ENCODE results near the gene EFNB2. TPM values are rescaled to one million over a fixed set of nuclear protein-coding genes. Genes with fewer than 3 reads are reported as not detected.

The EFNB2 gene
- total RNA-seq, 1 donor from 2014 or later = 0.07 TPM

GRCh38 chr13:106462710-106463109, 72.8 kb downstream of the EFNB2 start:
- intact Hi-C loops (cut with micrococcal nuclease) = no loop called here

- intact Hi-C loops (cut with micrococcal nuclease) = no loop called here
These were observed 79.7 kb downstream of the EFNB2 start for GRCh38 chr13:106455777-106456176.

- intact Hi-C loops (cut with micrococcal nuclease) = no loop called here
These were observed 80.3 kb downstream of the EFNB2 start for GRCh38 chr13:106455190-106455589.

GRCh38 chr13:106453101-106453500, 82.4 kb downstream of the EFNB2 start:
- intact Hi-C loops (cut with micrococcal nuclease) = no loop called here

DNA sequence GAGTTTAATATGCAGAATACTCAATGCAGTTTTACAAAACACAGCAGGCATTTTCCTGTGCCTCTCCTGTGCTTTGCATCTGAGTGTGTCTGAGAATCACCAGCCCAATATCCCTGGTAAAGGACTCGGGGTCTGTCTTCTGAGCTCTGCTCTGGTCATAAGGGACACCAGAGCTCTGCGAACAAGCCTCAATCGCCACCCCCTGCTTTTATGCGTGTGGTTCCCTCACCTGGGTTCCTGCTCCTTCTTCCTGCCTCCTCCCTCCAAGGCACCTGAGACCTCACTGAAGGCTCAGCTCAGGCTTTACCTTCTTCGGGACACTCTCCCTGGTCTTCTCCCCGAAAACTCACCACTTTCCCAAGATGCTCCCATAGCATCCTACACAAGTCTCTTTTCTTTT, 84.5 kb downstream of the EFNB2 start:
- intact Hi-C loops (cut with micrococcal nuclease) = no loop called here

GRCh38 chr13:106449096-106449495, 86.4 kb downstream of the EFNB2 start:
- intact Hi-C loops (cut with micrococcal nuclease) = no loop called here

GRCh38 chr13:106445996-106446395, 89.5 kb downstream of the EFNB2 start:
- intact Hi-C loops (cut with micrococcal nuclease) = no loop called here

DNA sequence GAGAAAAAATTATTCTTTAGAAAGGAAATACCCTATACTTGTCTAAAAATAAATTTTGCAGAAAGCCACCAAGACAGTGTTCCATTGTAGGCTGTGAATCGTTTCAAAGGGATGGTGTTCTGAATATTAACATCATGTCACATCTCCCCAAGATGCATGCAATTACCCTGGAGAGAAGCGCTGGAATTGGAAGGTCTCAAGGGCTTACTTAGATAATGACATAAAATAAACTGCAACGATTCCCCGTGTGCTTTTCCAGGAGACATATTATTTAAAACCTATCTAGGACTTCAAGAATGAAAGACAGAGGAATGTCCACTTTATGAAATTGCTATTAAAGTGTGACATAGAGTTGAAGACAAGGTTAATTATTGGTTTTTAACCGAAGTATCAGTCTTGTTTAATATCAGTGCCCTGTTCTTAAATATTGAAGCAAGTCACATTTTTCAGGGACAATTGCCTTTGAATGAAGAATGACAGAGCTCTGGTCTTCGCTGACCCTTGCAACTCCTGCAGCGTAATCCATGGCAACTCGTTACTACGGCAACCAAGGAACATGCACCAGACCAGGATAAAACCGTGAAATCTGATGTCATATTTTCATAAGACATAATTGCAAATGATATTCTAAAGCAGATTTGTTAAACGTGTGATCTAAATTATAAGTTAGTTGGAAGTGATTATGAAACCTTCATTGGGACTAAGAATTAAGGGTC, 91.7 kb downstream of the EFNB2 start:
- intact Hi-C loops (cut with micrococcal nuclease) = no loop called here

- intact Hi-C loops (cut with micrococcal nuclease) = no loop called here
These were observed 94.6 kb downstream of the EFNB2 start for GRCh38 chr13:106440866-106441265.

Other genes with a start within 250 kb of the EFNB2 start
- 89.4 and 97.7 TPM in 2 replicates for gene ARGLU1, start 32.5 kb upstream of the EFNB2 start, total RNA-seq

All from T-helper 2 cell treated with Interferon-gamma antibody and Interleukin-4, amounts not matched to agents 100 ng/mL and 5 ng/mL, for 36 hours (primary cell).